GM19023 (cell line): ENCODE results near the gene LPP.

ENCODE experiments used
- ATAC-seq: cut with Tn5 transposase; IDR thresholded peaks from one replicate; pipeline ENCODE4 v1.9.1; 2021; ENCODE audit warnings: mild to moderate bottlenecking, moderate library complexity; ENCODE audit not compliant: unreplicated experiment

The LPP gene

DNA sequence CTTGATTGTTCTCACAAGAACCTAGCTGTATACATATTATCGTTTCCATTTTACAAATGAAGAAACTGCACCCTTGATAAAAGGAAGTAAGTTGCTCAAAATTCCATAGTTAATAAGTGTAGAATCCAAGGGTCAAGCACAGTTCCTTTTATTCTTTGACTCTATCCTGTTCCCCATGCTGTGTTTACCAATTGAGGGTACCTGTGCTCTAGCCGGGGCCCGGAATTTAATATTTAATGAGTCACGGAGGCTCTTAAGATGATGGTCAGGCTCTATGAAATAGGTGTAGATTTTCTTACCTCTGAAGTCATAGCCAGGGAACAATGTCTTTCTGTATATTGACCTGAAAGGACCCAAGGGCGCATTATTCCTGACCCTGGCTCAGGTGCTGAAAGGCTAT, 65.2 kb downstream of the LPP start:
- ATAC-seq: no peak

- ATAC-seq: no peak
Observed at GRCh38 chr3:188220097-188220788, 66.3 kb downstream of the LPP start.

GRCh38 chr3:188220988-188221818, 67.2 kb downstream of the LPP start:
- no peak for ATAC-seq

DNA sequence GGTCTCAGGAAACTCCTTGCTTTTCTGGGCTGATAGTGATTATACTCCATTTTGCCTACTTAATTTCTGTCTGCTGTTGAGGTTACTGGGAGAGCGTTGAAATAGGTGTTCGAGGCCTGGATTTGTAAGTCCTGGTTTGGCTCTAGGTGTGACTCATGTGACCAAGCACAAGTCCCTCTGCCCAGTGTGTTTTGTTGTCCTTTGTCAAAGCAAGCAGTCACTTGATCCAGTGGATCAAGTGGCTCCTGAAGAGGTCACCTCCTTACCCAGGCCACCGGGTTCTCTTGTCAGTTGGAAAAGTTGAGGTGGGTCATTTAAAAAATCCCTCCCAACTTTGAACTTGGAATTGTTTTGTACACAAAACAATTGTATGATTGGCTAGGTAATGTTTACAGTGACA, 70.0 kb downstream of the LPP start:
- ATAC-seq: no peak

- ATAC-seq: no peak
Observed at GRCh38 chr3:188227442-188227841, 73.5 kb downstream of the LPP start.

- ATAC-seq: no peak
Observed at GRCh38 chr3:188229177-188229576, 75.2 kb downstream of the LPP start.

GRCh38 chr3:188229726-188230125, 75.8 kb downstream of the LPP start:
- no peak for ATAC-seq

DNA sequence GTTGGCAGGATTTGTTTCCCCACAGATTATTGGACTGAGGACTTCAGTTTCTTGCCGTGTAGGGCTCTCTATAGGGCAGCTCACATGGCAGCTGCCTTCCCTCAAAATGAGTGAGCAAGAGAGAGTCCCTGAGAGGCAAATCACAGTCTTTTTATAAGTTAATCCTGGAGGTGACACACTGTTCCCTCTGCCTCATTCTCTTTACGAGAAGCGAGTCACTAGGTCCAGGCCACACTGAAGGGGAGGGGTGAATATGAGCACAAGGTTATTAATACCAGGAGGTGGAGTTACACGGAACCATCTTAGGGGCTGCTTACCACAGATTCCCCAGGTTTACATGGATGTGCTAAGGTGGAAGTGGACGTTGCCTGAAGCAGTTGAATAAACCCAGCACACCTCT, 77.0 kb downstream of the LPP start:
- ATAC-seq: no peak

- no peak for ATAC-seq
Observed at GRCh38 chr3:188231456-188231855, 77.5 kb downstream of the LPP start.

DNA sequence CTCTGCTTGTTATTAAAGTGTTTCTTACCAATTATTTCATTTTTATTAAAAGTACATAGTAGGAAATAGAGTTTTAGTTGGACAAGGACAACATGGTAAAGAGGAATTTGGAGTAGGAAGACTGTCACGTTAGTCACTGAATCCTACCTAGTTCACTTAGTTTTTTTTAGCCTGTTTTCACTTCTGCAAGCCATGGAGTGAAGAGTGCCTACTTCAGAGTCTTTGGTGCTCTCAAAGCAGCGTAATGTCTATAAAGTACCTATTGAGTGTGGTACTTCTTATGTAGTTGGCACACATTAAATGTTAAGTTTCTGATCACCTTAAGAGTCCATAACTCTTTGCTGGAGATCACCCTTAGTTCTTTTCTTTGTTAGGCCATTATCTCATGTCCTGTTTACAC, 78.7 kb downstream of the LPP start:
- no peak for ATAC-seq

DNA sequence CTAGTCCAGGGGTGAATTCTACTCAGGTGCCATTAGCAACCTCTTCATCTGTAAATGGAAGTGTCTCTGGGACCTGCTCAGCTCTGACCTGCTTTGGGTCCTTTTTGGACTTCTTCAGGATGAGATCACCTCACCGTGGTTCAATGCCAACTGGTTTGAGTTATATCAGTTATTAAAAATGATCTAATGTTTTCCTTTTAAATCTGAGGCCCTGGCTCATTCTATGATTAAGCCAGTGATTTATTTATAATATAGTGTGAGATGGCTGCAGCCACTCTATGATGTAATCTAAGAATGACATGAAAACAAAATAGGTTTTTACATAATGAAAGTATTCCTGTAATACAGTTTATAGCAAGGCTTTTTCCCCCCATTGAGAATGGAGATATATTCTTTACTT, 79.4 kb downstream of the LPP start:
- ATAC-seq: no peak

DNA sequence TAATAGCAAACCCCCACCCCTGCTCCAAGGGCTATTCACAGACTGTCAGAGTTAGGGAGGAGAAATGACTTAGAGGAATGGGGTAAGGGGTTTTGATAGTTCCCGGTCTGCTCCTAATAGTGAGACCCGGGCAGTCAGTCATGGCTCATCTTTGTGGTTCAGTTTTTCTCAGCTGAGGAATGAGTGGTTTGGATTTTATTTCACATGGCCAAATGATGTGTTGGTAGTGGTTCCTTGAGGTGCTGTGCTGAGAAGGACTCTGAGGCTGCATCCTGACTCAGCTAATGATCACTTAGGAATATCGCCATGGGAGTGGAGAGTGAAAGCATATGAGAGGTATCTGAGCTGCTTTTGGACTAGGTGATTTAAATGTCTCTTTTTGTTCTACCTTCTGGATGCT, 80.2 kb downstream of the LPP start:
- no peak for ATAC-seq

GRCh38 chr3:188236271-188236670, 82.3 kb downstream of the LPP start:
- no peak for ATAC-seq

DNA sequence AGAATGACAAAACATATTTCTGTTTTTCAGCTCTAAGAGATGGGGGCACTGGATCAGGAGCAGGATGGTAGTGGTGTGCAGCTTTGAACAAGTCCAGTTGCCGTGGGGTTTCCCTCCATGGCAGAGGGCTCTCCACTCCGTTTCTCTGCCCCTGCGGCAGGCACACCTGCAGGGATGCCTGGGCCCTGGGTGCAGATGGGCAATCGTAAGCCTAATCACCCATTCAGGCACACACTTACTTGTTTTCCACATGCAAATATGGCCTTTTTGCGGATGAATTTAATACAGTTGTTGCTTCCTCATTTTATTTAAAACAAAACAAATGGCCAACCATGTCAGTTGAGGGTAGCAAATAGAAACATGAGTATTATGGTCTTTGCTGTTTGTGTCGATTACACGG, 85.1 kb downstream of the LPP start:
- ATAC-seq: no peak

- no peak for ATAC-seq
Observed at GRCh38 chr3:188239577-188239976, 85.6 kb downstream of the LPP start.

DNA sequence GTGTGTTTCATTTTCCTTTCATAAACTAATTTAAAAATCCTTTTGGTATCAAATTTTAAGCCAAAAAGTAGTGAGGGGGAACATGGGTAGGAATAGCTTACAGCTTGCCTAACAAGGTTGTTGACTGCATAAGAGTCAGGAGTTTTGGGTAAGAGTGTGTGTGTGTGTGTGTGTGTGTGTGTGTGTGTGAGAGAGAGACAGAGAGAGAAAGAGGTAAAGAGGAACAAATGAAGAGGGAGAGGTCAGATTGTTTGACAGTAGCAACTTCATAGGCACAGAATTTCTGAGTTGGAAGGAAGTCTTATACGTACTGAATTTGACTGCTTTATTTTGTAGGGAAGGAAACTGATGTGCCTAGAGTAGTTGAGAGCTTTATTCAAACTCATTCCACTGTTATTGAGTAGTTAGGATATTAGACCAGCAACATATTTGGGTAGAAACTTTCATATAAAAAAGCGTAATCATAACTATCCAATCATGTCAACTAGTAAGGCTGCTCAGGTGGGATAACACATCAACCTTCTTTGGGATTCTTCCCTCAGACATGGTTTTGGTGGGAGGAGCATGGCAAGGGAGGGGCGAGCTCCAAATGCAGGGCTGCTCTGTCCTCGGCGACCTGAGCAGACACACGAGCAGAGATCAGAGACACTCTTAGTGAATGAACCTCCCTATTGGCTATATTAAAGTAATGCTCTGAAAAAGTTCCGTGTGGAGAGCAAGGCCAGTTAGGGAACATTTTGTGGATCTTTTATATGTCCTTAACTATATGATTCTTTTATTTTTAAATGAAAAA, 86.4 kb downstream of the LPP start:
- no peak for ATAC-seq

DNA sequence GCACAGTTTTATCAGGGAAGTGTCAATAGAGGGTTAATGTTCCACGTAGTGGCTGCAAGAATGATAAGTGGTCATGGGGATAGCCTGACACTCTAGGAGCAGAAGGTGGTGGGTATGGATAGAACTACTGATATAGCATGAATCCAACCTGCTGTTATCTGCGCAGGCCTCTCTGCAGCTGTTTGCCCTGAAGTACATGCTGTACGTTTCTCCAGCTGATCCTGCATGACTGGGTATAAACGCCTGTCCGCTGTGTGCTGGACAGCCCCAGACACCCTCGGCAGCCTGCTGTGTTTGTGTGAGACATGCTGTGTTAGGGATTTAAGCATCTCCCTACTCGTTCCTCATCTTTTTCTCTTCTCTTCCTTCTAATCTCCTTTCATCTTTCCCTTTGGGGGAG, 87.1 kb downstream of the LPP start:
- no peak for ATAC-seq

- ATAC-seq: no peak
Observed at GRCh38 chr3:188241883-188242282, 87.9 kb downstream of the LPP start.

- ATAC-seq: no peak
Observed at GRCh38 chr3:188242436-188243123, 88.6 kb downstream of the LPP start.

DNA sequence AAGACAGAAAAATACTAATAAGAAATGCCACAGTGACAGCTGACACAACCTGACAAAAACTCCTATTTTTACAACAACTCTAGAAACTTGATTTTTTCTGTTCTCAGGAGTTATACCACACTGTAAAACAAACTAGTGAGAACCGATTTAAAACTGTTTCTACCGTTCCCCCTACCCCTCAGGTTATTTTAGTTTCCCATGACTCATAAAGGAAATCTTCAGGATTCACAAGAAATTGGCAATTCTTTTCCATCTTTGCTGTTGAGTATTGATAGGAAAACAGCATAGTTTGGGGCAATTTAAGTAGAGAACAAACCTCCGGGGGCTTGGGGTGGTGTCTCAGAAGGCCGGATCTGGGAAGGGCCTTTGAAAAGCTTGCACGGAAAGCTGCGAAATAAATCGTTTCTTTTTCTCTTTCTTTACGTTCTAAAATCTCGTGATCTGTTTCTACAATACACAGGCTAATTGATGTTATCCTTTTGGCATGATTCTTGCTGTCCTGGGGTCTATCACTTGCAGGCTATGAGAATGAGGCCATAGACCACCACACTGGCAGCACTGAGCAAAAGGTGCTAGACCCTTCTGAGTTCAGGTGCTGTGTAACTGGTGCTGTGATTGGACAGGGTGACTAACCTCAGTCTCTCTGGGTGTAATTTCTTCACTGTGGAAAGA, 89.3 kb downstream of the LPP start:
- ATAC-seq: no peak
